GM19043 (cell line): ENCODE results near the gene BTBD18.
"Not testable (repeated sequence)": the region's sequence is repeated elsewhere in the genome, so short reads cannot be mapped to it uniquely, and the experiment has no call there.

Source experiments
- ATAC-seq: cut with Tn5 transposase; IDR thresholded peaks from one replicate; pipeline ENCODE4 v1.9.1; 2021; ENCODE audit warnings: low read depth; ENCODE audit not compliant: unreplicated experiment

BTBD18 gene

GRCh38 chr11:57741132-57742086, 10.2 kb downstream of the BTBD18 start, which contains the start of gene SELENOH:
SELENOH (plus strand) TSS chr11:57741491; CDS start chr11:57741596, 105 bp downstream.
- ATAC-seq: peak; percentile 88

- ATAC-seq: no peak
Measured at GRCh38 chr11:57735619-57736298, 15.9 kb downstream of the BTBD18 start.

GRCh38 chr11:57732661-57733060, 19.0 kb downstream of the BTBD18 start:
- ATAC-seq: no peak

- ATAC-seq: no peak
Measured at GRCh38 chr11:57729479-57729878, 22.1 kb downstream of the BTBD18 start.

GRCh38 chr11:57728829-57729228, 22.8 kb downstream of the BTBD18 start:
- no peak for ATAC-seq

- ATAC-seq: no peak
Measured at GRCh38 chr11:57727185-57727584, 24.4 kb downstream of the BTBD18 start.

GRCh38 chr11:57716726-57717125, 34.9 kb downstream of the BTBD18 start:
- not testable (repeated sequence) for ATAC-seq

- no peak for ATAC-seq
Measured at GRCh38 chr11:57713835-57714234, 37.8 kb downstream of the BTBD18 start.

GRCh38 chr11:57712256-57713150, 39.1 kb downstream of the BTBD18 start, which contains the start of gene TMX2:
TMX2 (plus strand) TSS chr11:57712593; CDS start chr11:57712619, 26 bp downstream.
- peak; percentile 93 for ATAC-seq

GRCh38 chr11:57711414-57712255, 40.0 kb downstream of the BTBD18 start, which contains the start of gene MED19:
MED19 (minus strand) TSS chr11:57712215; CDS start chr11:57712179, 36 bp downstream.
- peak; percentile 30 for ATAC-seq

GRCh38 chr11:57709802-57710367, 41.7 kb downstream of the BTBD18 start:
- no peak for ATAC-seq

- not testable (repeated sequence) for ATAC-seq
Measured at GRCh38 chr11:57705432-57705831, 46.2 kb downstream of the BTBD18 start.

- ATAC-seq: no peak
Measured at GRCh38 chr11:57704932-57705331, 46.7 kb downstream of the BTBD18 start.

GRCh38 chr11:57703341-57703740, 48.3 kb downstream of the BTBD18 start:
- no peak for ATAC-seq

- ATAC-seq: no peak
Measured at GRCh38 chr11:57700425-57700824, 51.2 kb downstream of the BTBD18 start.

GRCh38 chr11:57699813-57700212, 51.8 kb downstream of the BTBD18 start:
- no peak for ATAC-seq

GRCh38 chr11:57698843-57699365, 52.7 kb downstream of the BTBD18 start:
- ATAC-seq: no peak
